HG03565 (cell line): ENCODE measurements around the gene INCENP.

Experiments used
- ATAC-seq: cut with Tn5 transposase; IDR thresholded peaks from one replicate; pipeline ENCODE4 v1.9.1; 2021; ENCODE audit warnings: mild to moderate bottlenecking, moderate library complexity; ENCODE audit not compliant: unreplicated experiment

Gene INCENP

GRCh38 chr11:62124186-62125113 is 639 bp downstream of the INCENP start:
- no peak for ATAC-seq

GRCh38 chr11:62125316-62125715 is 1.5 kb downstream of the INCENP start:
- no peak for ATAC-seq

GRCh38 chr11:62125881-62126280 is 2.1 kb downstream of the INCENP start:
- no peak for ATAC-seq

GRCh38 chr11:62127426-62127825 is 3.6 kb downstream of the INCENP start:
- ATAC-seq, result no peak

- no peak for ATAC-seq
These were observed 4.3 kb downstream of the INCENP start for GRCh38 chr11:62127941-62128770.

- no peak for ATAC-seq
These were observed 5.0 kb downstream of the INCENP start for GRCh38 chr11:62128835-62129234.

- ATAC-seq, result no peak
These were observed 5.9 kb downstream of the INCENP start for GRCh38 chr11:62129590-62130282.

- ATAC-seq, result no peak
These were observed 6.7 kb downstream of the INCENP start for GRCh38 chr11:62130283-62131169.

- no peak for ATAC-seq
These were observed 7.3 kb downstream of the INCENP start for GRCh38 chr11:62131170-62131464.

- no peak for ATAC-seq
These were observed 8.4 kb downstream of the INCENP start for GRCh38 chr11:62132191-62132590.

- no peak for ATAC-seq
These were observed 9.0 kb downstream of the INCENP start for GRCh38 chr11:62132689-62133293.

- no peak for ATAC-seq
These were observed 9.7 kb downstream of the INCENP start for GRCh38 chr11:62133328-62134065.

- no peak for ATAC-seq
These were observed 13.6 kb downstream of the INCENP start for GRCh38 chr11:62137276-62137861.

GRCh38 chr11:62137881-62138629 is 14.2 kb downstream of the INCENP start:
- no peak for ATAC-seq

GRCh38 chr11:62138630-62139425 is 15.0 kb downstream of the INCENP start:
- ATAC-seq, result no peak

- ATAC-seq, result no peak
These were observed 15.9 kb downstream of the INCENP start for GRCh38 chr11:62139526-62140303.
